Liver (tissue), 9 donors: ENCODE results near the gene HOPX. TPM values are rescaled to one million over a fixed set of nuclear protein-coding genes. Genes with fewer than 3 reads are reported as not detected.
A peak's percentile ranks its signal among the peaks of the same experiment; 100 is the strongest.

Experiments
- DNase-seq: peaks from one replicate; pipeline ENCODE4 v3.0.0-alpha.2; 2017; ENCODE audit warnings: low spot score
- H3K27ac ChIP-seq, 2 donors: one replicate each; pipeline ENCODE4 v1.7.0; 2013; ENCODE audit warnings: inconsistent platforms in 2 of 2, low read length in 2 of 2, control low read depth in 1 of 2, low read depth in 1 of 2, mild to moderate bottlenecking in 1 of 2
- H3K27me3 ChIP-seq, 4 donors: one replicate each; pipeline versions ENCODE4 v1.6.1 to v1.7.0; 2013; ENCODE audit warnings: low read length in 3 of 4, inconsistent platforms in 1 of 4, mild to moderate bottlenecking in 1 of 4, moderate library complexity in 1 of 4; ENCODE audit not compliant: control insufficient read depth in 4 of 4, insufficient read depth in 4 of 4
- H3K36me3 ChIP-seq, 4 donors: one replicate each; pipeline versions ENCODE4 v1.6.1 to v1.7.0; 2013; ENCODE audit warnings: low read length in 3 of 4, mild to moderate bottlenecking in 3 of 4, low read depth in 1 of 4, moderate library complexity in 1 of 4; ENCODE audit not compliant: control insufficient read depth in 4 of 4, insufficient read depth in 3 of 4
- H3K4me1 ChIP-seq, 4 donors: one replicate each; pipeline versions ENCODE4 v1.6.1 to v1.7.0; 2013; ENCODE audit warnings: low read length in 3 of 4, mild to moderate bottlenecking in 3 of 4, moderate library complexity in 1 of 4; ENCODE audit not compliant: control insufficient read depth in 4 of 4, insufficient read depth in 4 of 4
- H3K4me3 ChIP-seq, 3 donors: one replicate each; pipeline versions ENCODE4 v1.6.1 to v1.7.0; 2013; ENCODE audit warnings: low read length in 3 of 3, control low read depth in 1 of 3, low read depth in 1 of 3, mild to moderate bottlenecking in 1 of 3
- H3K9ac ChIP-seq, 2 donors: one replicate each; pipeline ENCODE4 v1.7.0; 2013; ENCODE audit warnings: low read length in 2 of 2, mild to moderate bottlenecking in 2 of 2, moderate library complexity in 2 of 2, control low read depth in 1 of 2, low read depth in 1 of 2
- H3K9me3 ChIP-seq, 4 donors: one replicate each; pipeline versions ENCODE4 v1.6.1 to v1.7.0; 2013; ENCODE audit warnings: low read length in 3 of 4; ENCODE audit not compliant: control insufficient read depth in 4 of 4
- EGR1 ChIP-seq, 2 donors: IDR thresholded peaks; 2 replicates each; pipeline ENCODE4 v1.6.1; 2016 to 2018; ENCODE audit warnings: antibody characterized with exemption in 2 of 2, low read depth in 2 of 2
- FOXA1 ChIP-seq: IDR thresholded peaks from 2 replicates; pipeline ENCODE4 v1.6.1; 2016; ENCODE audit warnings: antibody characterized with exemption
- HNF4G ChIP-seq: IDR thresholded peaks from 2 replicates; pipeline ENCODE4 v1.6.1; 2016; ENCODE audit warnings: antibody characterized with exemption
- JUND ChIP-seq, 2 donors: IDR thresholded peaks; 2 replicates each; pipeline ENCODE4 v1.6.1; 2016; ENCODE audit warnings: antibody characterized with exemption in 2 of 2
- NR2F2 ChIP-seq: IDR thresholded peaks from 2 replicates; pipeline ENCODE4 v1.6.1; 2016; ENCODE audit warnings: antibody characterized with exemption
- RAD21 ChIP-seq, 2 donors: IDR thresholded peaks; 2 replicates each; pipeline ENCODE4 v1.6.1; 2016; ENCODE audit warnings: antibody characterized with exemption in 2 of 2, mild to moderate bottlenecking in 2 of 2
- SP1 ChIP-seq: IDR thresholded peaks from 2 replicates; pipeline ENCODE4 v1.6.1; 2018; ENCODE audit warnings: antibody characterized with exemption, mild to moderate bottlenecking
- YY1 ChIP-seq: IDR thresholded peaks from 2 replicates; pipeline ENCODE4 v1.6.1; 2016; ENCODE audit warnings: antibody characterized with exemption, mild to moderate bottlenecking
- WGBS: extraction: QIAGEN DNeasy Blood & Tissue Kit; methylation state at CpG from one replicate; pipeline ENCODE4 v1.1.7; 2013; 5-methylcytosine and 5-hydroxymethylcytosine counted together
- polyA plus RNA-seq, 2 donors: library from polyadenylated mRNA; stranded (reverse) in 1 of 2; unstranded in 1 of 2; fragments of 200-250 nt in 1 of 2; fragments of >200 nt in 1 of 2; fragmentation: Nextera tagmentation in 1 of 2; extraction: Ambion mirVana in 1 of 2; gene quantifications; one replicate each; pipeline versions ENCODE4 v1.2.1 to v1.2.3, GENCODE V29; 2013 to 2015
- total RNA-seq, 2 donors: library from RNA; depleted of rRNA; stranded (reverse); fragments of >200 nt; gene quantifications; one replicate each; pipeline ENCODE4 v1.2.3, GENCODE V29; 2014
- TF ChIP-seq, protein P1 (sequence below): IDR thresholded peaks from 2 replicates; pipeline ENCODE4 v1.6.1; 2016; ENCODE audit warnings: antibody characterized with exemption
- TF ChIP-seq, protein P2 (sequence below): IDR thresholded peaks from 2 replicates; pipeline ENCODE4 v1.6.1; 2016; ENCODE audit warnings: antibody characterized with exemption
- TF ChIP-seq, protein P3 (sequence below): fragments of 150-350 bp; IDR thresholded peaks from 2 replicates; pipeline ENCODE4 v1.5.1; 2017; ENCODE audit warnings: improper control_type of control experiment, low read depth, low read length; ENCODE audit not compliant: missing input control
- TF ChIP-seq, protein P4 (sequence below): IDR thresholded peaks from 2 replicates; pipeline ENCODE4 v1.6.1; 2016; ENCODE audit warnings: antibody characterized with exemption, mild to moderate bottlenecking
- donor health status: healthy.
- donor health status: healthy.
- donor health status: healthy.
- donor health status: healthy.
- donor health status: healthy.

HOPX gene
- total and polyA plus RNA-seq, 4 donors = 0.40 to 2.4 (median 0.63) TPM

DNA sequence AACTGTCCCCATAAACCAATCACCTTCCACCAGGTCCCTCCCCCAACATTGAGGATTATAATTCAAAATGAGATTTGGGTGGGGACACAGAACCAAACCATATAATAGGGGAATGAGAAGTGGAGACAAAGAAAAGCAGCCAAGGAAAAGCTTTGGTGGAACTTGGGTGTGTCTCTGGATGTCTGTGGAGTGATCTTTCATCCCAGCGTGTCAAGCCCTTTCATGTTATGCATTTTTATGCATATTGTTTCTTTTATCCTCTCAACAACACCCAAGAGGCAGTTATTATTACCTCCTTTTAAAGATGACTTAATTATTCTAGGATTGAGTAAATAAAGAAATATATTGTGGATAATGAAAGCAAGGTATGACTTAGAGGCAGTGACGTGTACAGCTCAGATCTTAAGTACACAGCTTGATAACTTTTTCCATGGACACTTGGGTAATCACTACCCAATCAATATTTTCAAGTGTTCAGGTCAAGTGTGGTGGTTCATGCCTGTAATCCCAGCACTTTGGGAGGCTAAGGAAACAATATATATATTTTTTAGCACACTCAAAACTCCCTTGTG, 42.6 kb upstream of the HOPX start:
- Histone ChIP-seq H3K9ac (no peak overlapping the region), H3K27ac (no peak overlapping the region), H3K9me3 (no peaks in the 10 kb centered on the region), H3K36me3 (no peaks in the 10 kb centered on the region), H3K4me1 (no peaks in the 10 kb centered on the region), H3K27me3 (no peaks in the 10 kb centered on the region), H3K4me3 (no peak overlapping the region)
- WGBS = 61% methylated on average over 2 of the region's 2 CpGs
- TF ChIP-seq, protein P1, sequence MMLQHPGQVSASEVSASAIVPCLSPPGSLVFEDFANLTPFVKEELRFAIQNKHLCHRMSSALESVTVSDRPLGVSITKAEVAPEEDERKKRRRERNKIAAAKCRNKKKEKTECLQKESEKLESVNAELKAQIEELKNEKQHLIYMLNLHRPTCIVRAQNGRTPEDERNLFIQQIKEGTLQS = no peak
- TF ChIP-seq NR2F2 (no peak), EGR1 (IDR thresholded peaks at IDR 0.05; ENCODE audit: low read depth in 2 of 2) (no peak), YY1 (no peak)
- TF ChIP-seq, protein P2, sequence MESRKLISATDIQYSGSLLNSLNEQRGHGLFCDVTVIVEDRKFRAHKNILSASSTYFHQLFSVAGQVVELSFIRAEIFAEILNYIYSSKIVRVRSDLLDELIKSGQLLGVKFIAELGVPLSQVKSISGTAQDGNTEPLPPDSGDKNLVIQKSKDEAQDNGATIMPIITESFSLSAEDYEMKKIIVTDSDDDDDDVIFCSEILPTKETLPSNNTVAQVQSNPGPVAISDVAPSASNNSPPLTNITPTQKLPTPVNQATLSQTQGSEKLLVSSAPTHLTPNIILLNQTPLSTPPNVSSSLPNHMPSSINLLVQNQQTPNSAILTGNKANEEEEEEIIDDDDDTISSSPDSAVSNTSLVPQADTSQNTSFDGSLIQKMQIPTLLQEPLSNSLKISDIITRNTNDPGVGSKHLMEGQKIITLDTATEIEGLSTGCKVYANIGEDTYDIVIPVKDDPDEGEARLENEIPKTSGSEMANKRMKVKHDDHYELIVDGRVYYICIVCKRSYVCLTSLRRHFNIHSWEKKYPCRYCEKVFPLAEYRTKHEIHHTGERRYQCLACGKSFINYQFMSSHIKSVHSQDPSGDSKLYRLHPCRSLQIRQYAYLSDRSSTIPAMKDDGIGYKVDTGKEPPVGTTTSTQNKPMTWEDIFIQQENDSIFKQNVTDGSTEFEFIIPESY = no peak
- DNase-seq = no peak

DNA sequence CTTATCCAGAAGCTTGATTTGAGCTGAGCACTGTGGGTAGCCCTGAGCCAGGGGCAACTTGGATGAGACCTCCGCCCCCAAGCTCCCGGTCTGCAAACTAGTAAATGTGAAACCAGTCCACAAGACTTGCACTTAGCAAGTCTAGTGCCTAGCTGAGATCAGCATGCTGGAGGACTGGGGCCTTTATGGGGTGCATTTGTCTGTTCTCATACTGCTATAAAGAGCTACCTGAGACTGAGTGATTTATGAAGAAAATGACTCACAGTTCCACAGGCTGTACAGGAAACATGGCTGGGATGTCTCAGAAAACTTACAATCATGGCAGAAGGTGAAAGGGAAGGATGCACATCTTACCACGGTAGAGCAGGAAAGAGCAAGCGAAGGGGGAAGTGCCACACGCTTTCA, 42.1 kb upstream of the HOPX start:
- H3K36me3 ChIP-seq = no peaks in the 10 kb centered on the region
- WGBS = 73% methylated on average over 5 of the region's 5 CpGs
- DNase-seq = no peak
- no peaks in the 10 kb centered on the region for H3K4me1 ChIP-seq
- H3K27ac ChIP-seq = no peak overlapping the region
- no peaks in the 10 kb centered on the region for H3K9me3 ChIP-seq
- no peak overlapping the region for H3K9ac ChIP-seq
- no peaks in the 10 kb centered on the region for H3K27me3 ChIP-seq
- no peak overlapping the region for H3K4me3 ChIP-seq
- TF ChIP-seq, protein P3, sequence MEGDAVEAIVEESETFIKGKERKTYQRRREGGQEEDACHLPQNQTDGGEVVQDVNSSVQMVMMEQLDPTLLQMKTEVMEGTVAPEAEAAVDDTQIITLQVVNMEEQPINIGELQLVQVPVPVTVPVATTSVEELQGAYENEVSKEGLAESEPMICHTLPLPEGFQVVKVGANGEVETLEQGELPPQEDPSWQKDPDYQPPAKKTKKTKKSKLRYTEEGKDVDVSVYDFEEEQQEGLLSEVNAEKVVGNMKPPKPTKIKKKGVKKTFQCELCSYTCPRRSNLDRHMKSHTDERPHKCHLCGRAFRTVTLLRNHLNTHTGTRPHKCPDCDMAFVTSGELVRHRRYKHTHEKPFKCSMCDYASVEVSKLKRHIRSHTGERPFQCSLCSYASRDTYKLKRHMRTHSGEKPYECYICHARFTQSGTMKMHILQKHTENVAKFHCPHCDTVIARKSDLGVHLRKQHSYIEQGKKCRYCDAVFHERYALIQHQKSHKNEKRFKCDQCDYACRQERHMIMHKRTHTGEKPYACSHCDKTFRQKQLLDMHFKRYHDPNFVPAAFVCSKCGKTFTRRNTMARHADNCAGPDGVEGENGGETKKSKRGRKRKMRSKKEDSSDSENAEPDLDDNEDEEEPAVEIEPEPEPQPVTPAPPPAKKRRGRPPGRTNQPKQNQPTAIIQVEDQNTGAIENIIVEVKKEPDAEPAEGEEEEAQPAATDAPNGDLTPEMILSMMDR = no peak
- no peak for TF ChIP-seq HNF4G
- TF ChIP-seq RAD21 (IDR thresholded peaks at IDR 0.05) = no peak
- TF ChIP-seq YY1 = no peak
- TF ChIP-seq FOXA1 = no peak
- no peak for TF ChIP-seq JUND (IDR thresholded peaks at IDR 0.05)
- TF ChIP-seq SP1 = no peak
- TF ChIP-seq NR2F2 = no peak
- TF ChIP-seq, protein P2 = no peak
- TF ChIP-seq EGR1 (IDR thresholded peaks at IDR 0.05; ENCODE audit: low read depth in 2 of 2) = no peak

DNA sequence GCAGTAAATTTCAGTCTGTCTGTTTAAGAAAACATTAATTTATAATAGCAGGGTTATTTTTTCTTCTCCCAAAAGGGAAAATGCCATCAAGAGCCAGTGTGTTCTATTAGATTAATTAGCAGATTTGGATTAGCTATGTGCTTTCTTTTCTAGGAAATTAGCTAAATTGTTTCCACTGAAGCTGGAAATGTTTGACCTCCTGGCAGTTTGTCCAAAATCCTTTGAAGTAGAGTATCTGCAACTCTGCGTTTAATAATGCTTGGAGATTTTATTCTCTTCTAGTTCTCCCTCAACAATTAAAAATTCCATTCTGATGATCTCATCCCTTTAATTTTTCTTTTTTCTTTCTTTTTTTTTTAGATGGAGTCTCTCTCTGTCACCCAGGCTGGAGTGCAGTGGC, 27.1 kb upstream of the HOPX start:
- DNase-seq = no peak
- no peak overlapping the region for H3K4me3 ChIP-seq
- H3K9ac ChIP-seq = no peak overlapping the region
- 68% methylated on average over 1 of the region's 1 CpG for WGBS
- no peak overlapping the region for H3K27ac ChIP-seq
- peaks cover 0 to 2% (median 0%) of the 10 kb centered on the region in 4 donors for H3K27me3 ChIP-seq
- H3K4me1 ChIP-seq = no peaks in the 10 kb centered on the region
- peaks cover 2 to 15% (median 8%) of the 10 kb centered on the region in 4 donors for H3K9me3 ChIP-seq
- H3K36me3 ChIP-seq = no peaks in the 10 kb centered on the region
- peak; percentile 18 for TF ChIP-seq NR2F2
- TF ChIP-seq, protein P4, sequence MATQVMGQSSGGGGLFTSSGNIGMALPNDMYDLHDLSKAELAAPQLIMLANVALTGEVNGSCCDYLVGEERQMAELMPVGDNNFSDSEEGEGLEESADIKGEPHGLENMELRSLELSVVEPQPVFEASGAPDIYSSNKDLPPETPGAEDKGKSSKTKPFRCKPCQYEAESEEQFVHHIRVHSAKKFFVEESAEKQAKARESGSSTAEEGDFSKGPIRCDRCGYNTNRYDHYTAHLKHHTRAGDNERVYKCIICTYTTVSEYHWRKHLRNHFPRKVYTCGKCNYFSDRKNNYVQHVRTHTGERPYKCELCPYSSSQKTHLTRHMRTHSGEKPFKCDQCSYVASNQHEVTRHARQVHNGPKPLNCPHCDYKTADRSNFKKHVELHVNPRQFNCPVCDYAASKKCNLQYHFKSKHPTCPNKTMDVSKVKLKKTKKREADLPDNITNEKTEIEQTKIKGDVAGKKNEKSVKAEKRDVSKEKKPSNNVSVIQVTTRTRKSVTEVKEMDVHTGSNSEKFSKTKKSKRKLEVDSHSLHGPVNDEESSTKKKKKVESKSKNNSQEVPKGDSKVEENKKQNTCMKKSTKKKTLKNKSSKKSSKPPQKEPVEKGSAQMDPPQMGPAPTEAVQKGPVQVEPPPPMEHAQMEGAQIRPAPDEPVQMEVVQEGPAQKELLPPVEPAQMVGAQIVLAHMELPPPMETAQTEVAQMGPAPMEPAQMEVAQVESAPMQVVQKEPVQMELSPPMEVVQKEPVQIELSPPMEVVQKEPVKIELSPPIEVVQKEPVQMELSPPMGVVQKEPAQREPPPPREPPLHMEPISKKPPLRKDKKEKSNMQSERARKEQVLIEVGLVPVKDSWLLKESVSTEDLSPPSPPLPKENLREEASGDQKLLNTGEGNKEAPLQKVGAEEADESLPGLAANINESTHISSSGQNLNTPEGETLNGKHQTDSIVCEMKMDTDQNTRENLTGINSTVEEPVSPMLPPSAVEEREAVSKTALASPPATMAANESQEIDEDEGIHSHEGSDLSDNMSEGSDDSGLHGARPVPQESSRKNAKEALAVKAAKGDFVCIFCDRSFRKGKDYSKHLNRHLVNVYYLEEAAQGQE = no peak
- no peak for TF ChIP-seq SP1
- no peak for TF ChIP-seq FOXA1
